ENCODE data around the gene AACS. TPM values are rescaled to one million over a fixed set of nuclear protein-coding genes. Genes with fewer than 3 reads are reported as not detected.

AACS gene
- total RNA-seq, 4 donors from 2014 or later, result 29.4 to 46.6 (median 37.1) TPM

GRCh38 chr12:125092872-125093680, 27.8 kb downstream of the AACS start:
- Histone ChIP-seq H3K9me3 (no peaks in the 10 kb centered on the region), H3K36me3 (peaks cover 0 to 32% (median 0%) of the 10 kb centered on the region in 3 donors), H3K4me1 (peaks cover 0 to 14% (median 0%) of the 10 kb centered on the region in 4 donors), H3K27ac (peak overlapping the region in 2 of 4 donors; percentile 38 to 47), H3K4me3 (no peak overlapping the region), H3K27me3 (no peaks in the 10 kb centered on the region)
- TF ChIP-seq CTCF (IDR thresholded peaks at IDR 0.05), result no peak
- TF ChIP-seq POLR2A (IDR thresholded peaks at IDR 0.05), result no peak
- peak in 2 of 3 donors; percentile 50 to 70 for DNase-seq

DNA sequence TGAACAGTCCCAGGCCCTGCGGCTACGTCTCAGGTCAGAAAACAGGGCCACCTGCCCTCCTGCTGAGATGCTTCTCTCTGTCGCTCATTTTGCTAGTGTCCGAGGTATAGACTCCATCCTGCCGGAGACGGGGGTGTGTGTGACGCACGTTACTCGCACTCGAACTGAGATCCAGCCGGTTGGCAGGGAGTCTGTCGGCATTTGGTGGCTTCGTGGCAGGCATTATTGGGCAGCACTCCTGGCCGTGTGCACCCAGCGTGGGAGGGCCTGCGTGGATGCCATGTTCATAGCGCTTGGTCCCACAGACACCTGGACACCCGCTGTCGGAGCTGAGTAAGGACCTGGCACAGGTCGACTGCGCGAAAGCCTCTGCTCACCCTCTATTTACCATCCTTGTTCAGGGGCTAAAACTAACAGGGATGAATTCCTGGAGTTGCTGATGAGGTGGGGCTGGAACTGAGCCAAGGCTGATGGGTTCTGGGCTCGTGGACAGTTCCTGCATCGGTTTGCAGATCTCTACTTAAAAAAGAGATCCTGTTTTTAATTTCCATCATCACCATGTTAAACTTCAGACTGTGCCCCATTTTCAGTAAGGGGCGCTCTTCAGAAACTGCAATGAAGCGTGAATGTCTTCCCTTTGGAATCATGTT, 28.6 kb downstream of the AACS start:
- no peak for TF ChIP-seq POLR2A (IDR thresholded peaks at IDR 0.05)
- H3K36me3 ChIP-seq, result peaks cover 0 to 27% (median 0%) of the 10 kb centered on the region in 3 donors
- DNase-seq, result no peak
- peak overlapping the region in 2 of 4 donors; percentile 38 to 47 for H3K27ac ChIP-seq
- H3K4me1 ChIP-seq, result peaks cover 0 to 14% (median 0%) of the 10 kb centered on the region in 4 donors
- no peak overlapping the region for H3K4me3 ChIP-seq
- no peaks in the 10 kb centered on the region for H3K27me3 ChIP-seq
- no peaks in the 10 kb centered on the region for H3K9me3 ChIP-seq

GRCh38 chr12:125096894-125097293, 31.7 kb downstream of the AACS start:
- H3K4me1 ChIP-seq, result peaks cover 0 to 14% (median 0%) of the 10 kb centered on the region in 4 donors
- no peaks in the 10 kb centered on the region for H3K9me3 ChIP-seq
- DNase-seq, result no peak
- TF ChIP-seq CTCF (IDR thresholded peaks at IDR 0.05), result no peak
- TF ChIP-seq POLR2A (IDR thresholded peaks at IDR 0.05), result no peak
- no peaks in the 10 kb centered on the region for H3K27me3 ChIP-seq
- H3K36me3 ChIP-seq, result peaks cover 0 to 5% (median 0%) of the 10 kb centered on the region in 3 donors
- H3K27ac ChIP-seq, result no peak overlapping the region
- H3K4me3 ChIP-seq, result no peak overlapping the region

- DNase-seq, result no peak
- H3K9me3 ChIP-seq, result no peaks in the 10 kb centered on the region
- peaks cover 0 to 9% (median 0%) of the 10 kb centered on the region in 4 donors for H3K4me1 ChIP-seq
These were observed 32.2 kb downstream of the AACS start for GRCh38 chr12:125097427-125097826.

GRCh38 chr12:125098676-125099408, 33.6 kb downstream of the AACS start:
- no peaks in the 10 kb centered on the region for H3K27me3 ChIP-seq
- DNase-seq, result no peak
- peaks cover 0 to 16% (median 0%) of the 10 kb centered on the region in 3 donors for H3K36me3 ChIP-seq
- H3K4me3 ChIP-seq, result no peak overlapping the region
- H3K9me3 ChIP-seq, result no peaks in the 10 kb centered on the region
- no peaks in the 10 kb centered on the region for H3K4me1 ChIP-seq
- TF ChIP-seq CTCF (IDR thresholded peaks at IDR 0.05) (no peak), POLR2A (IDR thresholded peaks at IDR 0.05) (no peak)
- H3K27ac ChIP-seq, result no peak overlapping the region

More at GRCh38 chr12:125097427-125097826, 32.2 kb downstream of the AACS start:
- no peak for TF ChIP-seq CTCF (IDR thresholded peaks at IDR 0.05)
- TF ChIP-seq POLR2A (IDR thresholded peaks at IDR 0.05), result no peak
- H3K4me3 ChIP-seq, result no peak overlapping the region
- H3K36me3 ChIP-seq, result peaks cover 0 to 4% (median 0%) of the 10 kb centered on the region in 3 donors
- H3K27me3 ChIP-seq, result no peaks in the 10 kb centered on the region
- no peak overlapping the region for H3K27ac ChIP-seq
